Breast epithelium (tissue), 4 donors: ENCODE data around the gene LRR1. TPM values are rescaled to one million over a fixed set of nuclear protein-coding genes. Genes with fewer than 3 reads are reported as not detected.

Experiments
- DNase-seq, 2 donors: peaks; one replicate each; pipeline ENCODE4 v3.0.0-alpha.2; 2019; ENCODE audit warnings: low spot score in 2 of 2
- H3K27ac ChIP-seq, 2 donors: fragments of 200-600 bp; sonication (generic) in 1 of 2; one replicate each; pipeline ENCODE4 v1.5.1; 2016 to 2019; ENCODE audit warnings: mild to moderate bottlenecking in 1 of 2
- H3K27me3 ChIP-seq, 2 donors: fragments of 200-600 bp; sonication (generic) in 1 of 2; one replicate each; pipeline versions ENCODE4 v1.5.1 to v1.6.0; 2017 to 2019; ENCODE audit warnings: control low read depth in 1 of 2, mild to moderate bottlenecking in 1 of 2
- H3K36me3 ChIP-seq: fragments of 200-600 bp; one replicate; pipeline ENCODE4 v1.5.1; 2019
- H3K4me1 ChIP-seq, 2 donors: fragments of 200-600 bp; sonication (generic); one replicate each; pipeline ENCODE4 v1.5.1; 2016 to 2019; ENCODE audit warnings: control low read depth in 1 of 2
- H3K4me3 ChIP-seq, 3 donors: fragments of 200-600 bp; sonication (generic); 1 replicate in 2 of 3; 2 replicates in 1 of 3; pipeline ENCODE4 v1.5.1; 2016 to 2019; ENCODE audit warnings: mild to moderate bottlenecking in 3 of 3, moderate library complexity in 2 of 3
- H3K9me3 ChIP-seq, 2 donors: fragments of 200-600 bp; sonication (generic) in 1 of 2; one replicate each; pipeline ENCODE4 v1.5.1; 2016 to 2019; ENCODE audit warnings: control low read depth in 1 of 2
- POLR2A ChIP-seq: fragments of 450-650 bp; IDR thresholded peaks from one replicate; pipeline ENCODE4 v1.6.1; 2016; ENCODE audit warnings: antibody characterized with exemption, mild to moderate bottlenecking, moderate library complexity
- POLR2AphosphoS5 ChIP-seq, 3 donors: sonication (generic); formaldehyde crosslinking; IDR thresholded peaks; one replicate each; pipeline ENCODE4 v1.6.1; 2017; ENCODE audit warnings: antibody characterized with exemption in 3 of 3
- intact Hi-C: fragments of 100-400 bp; cut with DNase I; formaldehyde crosslinking; loops from one replicate; pipeline ENCODE4 v1.15.1; 2023; ENCODE audit warnings: low total_unique reads
- total RNA-seq, 3 donors: library from RNA; depleted of rRNA; stranded (reverse); fragments of >200 nt; gene quantifications; one replicate each; pipeline ENCODE4 v1.1.0, GENCODE V29; 2016
- TF ChIP-seq, protein P1 (sequence below), 3 donors: fragments of 450-650 bp; IDR thresholded peaks; one replicate each; pipeline ENCODE4 v1.5.1; 2016 to 2017; ENCODE audit warnings: antibody characterized with exemption in 3 of 3, mild to moderate bottlenecking in 3 of 3, moderate library complexity in 3 of 3

LRR1 gene
- total RNA-seq, 3 donors from 2014 or later: 7.9 to 9.8 (median 9.2) TPM

DNA sequence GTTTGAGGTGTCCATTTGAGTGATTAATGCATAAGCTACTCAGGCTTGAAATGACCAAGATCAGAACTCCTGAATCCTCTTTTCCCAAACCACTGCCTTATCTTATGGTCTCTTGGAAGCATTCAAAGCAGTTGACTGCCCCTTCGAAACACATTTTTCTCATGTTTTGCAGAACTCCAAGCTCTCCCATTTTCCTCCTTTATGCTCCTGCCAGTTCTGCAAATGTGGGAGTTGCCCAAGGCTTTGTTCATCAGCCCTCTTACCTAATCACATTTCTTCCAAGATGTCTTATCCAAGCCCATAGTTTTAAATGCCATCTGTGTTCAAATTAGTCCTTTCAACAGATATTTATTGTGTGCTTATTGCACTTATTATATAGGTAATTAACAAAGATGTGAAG is 38.1 kb downstream of the LRR1 start:
- TF ChIP-seq, protein P1, sequence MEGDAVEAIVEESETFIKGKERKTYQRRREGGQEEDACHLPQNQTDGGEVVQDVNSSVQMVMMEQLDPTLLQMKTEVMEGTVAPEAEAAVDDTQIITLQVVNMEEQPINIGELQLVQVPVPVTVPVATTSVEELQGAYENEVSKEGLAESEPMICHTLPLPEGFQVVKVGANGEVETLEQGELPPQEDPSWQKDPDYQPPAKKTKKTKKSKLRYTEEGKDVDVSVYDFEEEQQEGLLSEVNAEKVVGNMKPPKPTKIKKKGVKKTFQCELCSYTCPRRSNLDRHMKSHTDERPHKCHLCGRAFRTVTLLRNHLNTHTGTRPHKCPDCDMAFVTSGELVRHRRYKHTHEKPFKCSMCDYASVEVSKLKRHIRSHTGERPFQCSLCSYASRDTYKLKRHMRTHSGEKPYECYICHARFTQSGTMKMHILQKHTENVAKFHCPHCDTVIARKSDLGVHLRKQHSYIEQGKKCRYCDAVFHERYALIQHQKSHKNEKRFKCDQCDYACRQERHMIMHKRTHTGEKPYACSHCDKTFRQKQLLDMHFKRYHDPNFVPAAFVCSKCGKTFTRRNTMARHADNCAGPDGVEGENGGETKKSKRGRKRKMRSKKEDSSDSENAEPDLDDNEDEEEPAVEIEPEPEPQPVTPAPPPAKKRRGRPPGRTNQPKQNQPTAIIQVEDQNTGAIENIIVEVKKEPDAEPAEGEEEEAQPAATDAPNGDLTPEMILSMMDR (IDR thresholded peaks at IDR 0.05): no peak
- TF ChIP-seq POLR2A: no peak
- no peak for TF ChIP-seq POLR2AphosphoS5 (IDR thresholded peaks at IDR 0.05)
- H3K27me3 ChIP-seq: no peaks in the 10 kb centered on the region
- no peaks in the 10 kb centered on the region for H3K9me3 ChIP-seq
- H3K36me3 ChIP-seq: no peaks in the 10 kb centered on the region
- H3K4me1 ChIP-seq: peaks cover 0 to 10% of the 10 kb centered on the region in 2 donors
- no peak for DNase-seq
- intact Hi-C loops: no loop called here
- H3K27ac ChIP-seq: peak overlapping the region in 1 of 2 donors; percentile 95
- H3K4me3 ChIP-seq: no peak overlapping the region

- Histone ChIP-seq H3K36me3 (no peaks in the 10 kb centered on the region), H3K27me3 (no peaks in the 10 kb centered on the region), H3K27ac (no peak overlapping the region), H3K4me3 (no peak overlapping the region), H3K9me3 (no peaks in the 10 kb centered on the region), H3K4me1 (peaks cover 0 to 15% of the 10 kb centered on the region in 2 donors)
- TF ChIP-seq, protein P1 (IDR thresholded peaks at IDR 0.05): no peak
- TF ChIP-seq POLR2A (no peak), POLR2AphosphoS5 (IDR thresholded peaks at IDR 0.05) (no peak)
- intact Hi-C loops: no loop called here
- DNase-seq: no peak
These were observed 38.9 kb downstream of the LRR1 start for GRCh38 chr14:49637534-49638078.

- Histone ChIP-seq H3K9me3 (no peaks in the 10 kb centered on the region), H3K27me3 (no peaks in the 10 kb centered on the region), H3K4me1 (peaks cover 0 to 15% of the 10 kb centered on the region in 2 donors), H3K36me3 (no peaks in the 10 kb centered on the region), H3K4me3 (no peak overlapping the region), H3K27ac (peak overlapping the region in 1 of 2 donors; percentile 1)
- DNase-seq: no peak
- intact Hi-C loops: loop anchor here (10.0 kb wide), 1 partner anchor 1544 kb away; no protein-coding TSS in a partner anchor
- TF ChIP-seq POLR2A (no peak), POLR2AphosphoS5 (IDR thresholded peaks at IDR 0.05) (no peak)
- TF ChIP-seq, protein P1 (IDR thresholded peaks at IDR 0.05): no peak
These were observed 42.0 kb downstream of the LRR1 start for GRCh38 chr14:49640540-49641417.

DNA sequence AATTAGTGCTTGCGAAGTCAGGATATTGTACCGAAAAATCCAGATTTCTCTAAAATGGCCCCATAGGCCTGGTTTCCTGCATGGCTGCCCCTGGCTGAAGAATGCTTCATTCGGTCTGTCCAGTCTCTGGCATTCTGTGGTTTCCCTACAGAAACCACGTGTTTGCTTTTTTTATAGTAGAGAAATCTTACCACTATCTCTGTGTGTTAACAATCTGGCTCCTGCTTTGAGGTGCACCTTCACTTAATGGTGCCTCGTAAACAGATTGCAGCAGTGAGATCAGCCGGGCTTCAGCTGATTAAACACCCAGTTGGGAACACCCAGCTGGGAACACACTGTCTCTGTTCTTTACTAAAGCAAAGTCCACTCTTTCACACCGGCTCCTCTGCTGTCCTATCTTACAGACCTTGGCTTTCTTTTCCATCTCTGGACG is 43.0 kb downstream of the LRR1 start:
- H3K27me3 ChIP-seq: no peaks in the 10 kb centered on the region
- intact Hi-C loops: loop anchor here (10.0 kb wide), 1 partner anchor 1543 kb away; no protein-coding TSS in a partner anchor
- H3K4me3 ChIP-seq: no peak overlapping the region
- TF ChIP-seq POLR2AphosphoS5 (IDR thresholded peaks at IDR 0.05) (no peak), POLR2A (no peak)
- TF ChIP-seq, protein P1 (IDR thresholded peaks at IDR 0.05): no peak
- no peaks in the 10 kb centered on the region for H3K36me3 ChIP-seq
- no peak for DNase-seq
- H3K9me3 ChIP-seq: no peaks in the 10 kb centered on the region
- H3K4me1 ChIP-seq: peaks cover 0 to 13% of the 10 kb centered on the region in 2 donors
- no peak overlapping the region for H3K27ac ChIP-seq

DNA sequence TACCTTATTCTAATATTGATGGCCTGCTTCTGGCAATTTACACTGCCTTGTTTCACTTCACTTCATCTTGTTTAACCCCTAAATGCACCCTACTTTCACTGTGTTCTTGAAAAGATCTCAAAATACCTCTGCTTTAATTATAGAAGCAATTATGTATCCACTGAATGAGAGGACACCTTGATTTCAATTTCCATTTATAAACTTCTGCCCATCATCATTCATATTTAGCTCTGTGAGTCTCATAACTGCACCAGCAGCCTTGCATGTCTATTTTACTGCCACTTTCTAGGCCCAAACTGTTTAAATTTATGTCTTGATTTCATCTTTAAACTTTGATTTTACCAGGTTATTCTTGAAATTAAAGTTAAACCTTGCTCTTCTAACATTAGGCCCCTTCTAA is 43.4 kb downstream of the LRR1 start:
- Histone ChIP-seq H3K27me3 (no peaks in the 10 kb centered on the region), H3K27ac (no peak overlapping the region), H3K36me3 (no peaks in the 10 kb centered on the region), H3K9me3 (no peaks in the 10 kb centered on the region), H3K4me1 (peaks cover 0 to 11% of the 10 kb centered on the region in 2 donors), H3K4me3 (no peak overlapping the region)
- TF ChIP-seq POLR2A (no peak), POLR2AphosphoS5 (IDR thresholded peaks at IDR 0.05) (no peak)
- TF ChIP-seq, protein P1 (IDR thresholded peaks at IDR 0.05): no peak
- DNase-seq: no peak
- intact Hi-C loops: loop anchor here (10.0 kb wide), 1 partner anchor 1543 kb away; no protein-coding TSS in a partner anchor
